GM21381 (cell line): ENCODE results near the gene DHRS13.
A peak's percentile ranks its signal among the peaks of the same experiment; 100 is the strongest.
"Not testable (repeated sequence)": the region's sequence is repeated elsewhere in the genome, so short reads cannot be mapped to it uniquely, and the experiment has no call there.

Experiments
- ATAC-seq: cut with Tn5 transposase; IDR thresholded peaks from one replicate; pipeline ENCODE4 v1.9.1; 2021; ENCODE audit warnings: mild to moderate bottlenecking, moderate library complexity; ENCODE audit not compliant: unreplicated experiment

DHRS13 gene

GRCh38 chr17:28864991-28865849 lies 37.7 kb downstream of the DHRS13 start:
- ATAC-seq, result no peak

GRCh38 chr17:28863953-28864352 lies 38.9 kb downstream of the DHRS13 start:
- ATAC-seq, result no peak

GRCh38 chr17:28862561-28862960 lies 40.3 kb downstream of the DHRS13 start:
- no peak for ATAC-seq

- no peak for ATAC-seq
Observed at GRCh38 chr17:28861393-28862203, 41.3 kb downstream of the DHRS13 start.

GRCh38 chr17:28860363-28860808 lies 42.5 kb downstream of the DHRS13 start:
- ATAC-seq, result no peak

- no peak for ATAC-seq
Observed at GRCh38 chr17:28858801-28859355, 44.0 kb downstream of the DHRS13 start.

DNA sequence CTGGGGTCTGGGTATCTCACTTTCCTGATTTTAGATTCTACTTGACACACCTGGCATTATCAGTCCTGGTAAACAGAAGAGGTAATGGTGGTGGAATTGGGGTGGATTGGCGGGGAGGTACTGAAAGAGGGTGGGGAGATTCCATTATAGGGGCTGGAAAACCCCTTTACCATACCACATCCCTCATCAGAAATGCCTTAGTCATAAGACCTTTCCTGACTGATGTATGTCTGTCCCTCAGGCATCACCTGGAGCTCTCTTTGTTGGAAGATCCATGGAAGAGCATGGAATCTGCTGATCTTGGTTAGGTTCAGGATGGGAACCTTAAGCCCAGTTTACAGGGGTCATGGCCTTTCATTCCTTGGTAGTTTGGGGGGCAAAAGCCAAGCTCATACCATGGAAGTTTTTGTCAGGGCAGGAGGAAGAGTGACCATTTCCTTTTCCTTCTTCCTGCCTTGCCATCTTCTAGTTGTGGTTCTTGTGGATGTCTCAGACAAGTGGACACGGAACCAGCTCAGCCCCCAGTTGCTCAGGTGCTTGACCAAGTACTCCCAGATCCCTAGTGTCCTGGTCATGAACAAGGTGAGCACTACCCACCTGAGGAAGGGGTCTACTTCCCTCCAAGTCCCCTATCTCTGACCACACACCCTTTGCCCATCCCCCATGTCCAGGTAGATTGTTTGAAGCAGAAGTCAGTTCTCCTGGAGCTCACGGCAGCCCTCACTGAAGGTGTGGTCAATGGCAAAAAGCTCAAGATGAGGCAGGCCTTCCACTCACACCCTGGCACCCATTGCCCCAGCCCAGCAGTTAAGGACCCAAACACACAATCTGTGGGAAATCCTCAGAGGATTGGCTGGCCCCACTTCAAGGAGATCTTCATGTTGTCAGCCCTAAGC lies 44.7 kb downstream of the DHRS13 start:
- no peak for ATAC-seq

- ATAC-seq, result no peak
Observed at GRCh38 chr17:28856028-28856574, 46.8 kb downstream of the DHRS13 start.

DNA sequence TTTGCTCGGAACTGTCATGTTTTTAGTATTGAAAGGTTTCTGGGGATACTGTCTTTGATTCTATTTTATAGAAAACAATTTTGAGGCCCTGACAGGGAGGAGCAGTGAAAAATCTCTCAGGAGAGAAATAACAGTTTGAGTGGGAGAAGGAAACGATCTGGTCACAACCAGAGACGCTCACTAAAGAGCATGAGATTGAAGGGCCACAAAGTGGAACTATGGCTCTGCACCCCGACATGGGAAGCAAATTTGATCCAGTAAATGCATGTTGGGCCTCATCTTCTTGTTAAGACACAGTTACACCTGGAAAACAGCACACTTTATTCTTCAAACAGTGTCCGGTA lies 47.6 kb downstream of the DHRS13 start:
- ATAC-seq, result no peak

DNA sequence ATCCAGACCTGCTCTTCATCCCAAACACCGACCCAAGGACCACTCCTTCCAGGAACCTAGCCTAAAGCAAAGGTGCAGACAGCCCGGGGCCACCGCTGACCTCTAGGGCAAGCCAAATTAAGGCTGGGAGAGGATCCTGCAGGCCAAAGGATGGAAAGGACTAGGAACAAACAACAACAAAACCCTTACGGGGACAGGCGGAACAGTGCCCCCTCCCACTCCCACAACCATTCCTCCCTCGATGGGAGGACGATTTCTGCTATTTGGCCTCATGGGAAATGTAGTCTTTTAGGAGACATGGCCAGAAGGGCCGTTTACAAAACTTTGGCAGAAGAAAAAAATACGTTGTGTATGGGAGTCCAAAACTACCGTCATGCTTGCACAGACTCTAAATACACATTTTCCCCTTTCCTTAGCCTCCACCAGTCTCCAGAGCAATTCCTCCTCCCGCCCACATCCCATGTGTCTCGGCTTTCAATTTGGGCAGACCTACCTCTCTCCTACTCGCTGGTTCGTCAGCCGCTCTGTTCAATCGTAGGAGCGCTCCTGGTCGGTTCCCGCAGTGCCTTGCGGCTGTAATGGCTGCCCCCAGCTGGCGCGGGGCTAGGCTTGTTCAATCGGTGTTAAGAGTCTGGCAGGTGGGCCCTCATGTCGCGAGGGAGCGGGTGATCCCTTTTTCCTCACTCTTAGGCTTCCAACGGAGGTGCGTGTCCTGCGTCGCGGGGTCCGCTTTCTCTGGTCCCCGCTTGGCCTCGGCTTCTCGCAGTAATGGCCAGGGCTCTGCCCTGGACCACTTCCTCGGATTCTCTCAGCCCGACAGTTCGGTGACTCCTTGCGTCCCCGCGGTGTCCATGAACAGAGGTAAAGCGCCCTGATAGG lies 48.2 kb downstream of the DHRS13 start, which contains the start of gene ERAL1:
Gene ERAL1, plus strand, starts transcription at position 560 of the 879 bp plus-strand sequence. Its CDS starts 19 bp downstream, at position 579.
- ATAC-seq, result peak; percentile 87

DNA sequence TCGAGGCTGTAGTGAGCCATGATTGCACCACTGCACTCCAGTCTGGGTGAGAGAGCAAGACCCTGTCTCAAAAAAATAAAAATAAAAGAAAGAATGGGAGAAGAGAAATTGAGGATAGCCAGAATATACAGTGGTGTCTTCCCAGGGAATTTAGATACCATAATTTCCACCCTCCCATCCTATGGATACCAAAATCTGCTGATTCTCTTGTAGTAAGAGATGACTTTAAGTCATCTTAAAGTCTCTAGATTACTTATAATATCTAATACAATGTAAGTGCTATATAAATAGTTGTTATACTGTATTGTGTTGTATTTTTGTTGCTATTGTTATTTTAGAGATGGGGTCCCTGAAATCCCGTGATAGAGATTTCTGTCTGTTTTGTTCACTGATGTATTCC lies 49.6 kb downstream of the DHRS13 start:
- no peak for ATAC-seq

GRCh38 chr17:28849281-28849680 lies 53.6 kb downstream of the DHRS13 start:
- no peak for ATAC-seq

DNA sequence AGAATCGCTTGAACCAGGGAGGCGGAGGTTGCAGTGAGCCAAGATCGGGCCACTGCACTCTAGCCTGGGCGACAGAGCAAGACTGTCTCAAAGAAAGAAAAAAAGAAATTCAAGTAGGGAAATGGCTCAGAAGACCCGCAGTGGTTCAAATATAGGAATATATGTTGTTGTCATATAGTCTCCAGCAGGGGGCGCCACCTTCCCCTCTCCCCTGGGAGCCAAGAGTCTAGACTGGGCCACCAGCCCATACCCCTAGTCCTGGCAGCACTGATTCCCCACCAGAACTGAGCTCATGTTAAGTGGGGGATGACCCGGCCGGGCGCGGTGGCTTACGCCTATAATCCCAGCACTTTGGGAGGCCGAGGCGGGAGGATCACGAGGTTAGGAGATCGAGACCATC lies 54.2 kb downstream of the DHRS13 start:
- not testable (repeated sequence) for ATAC-seq
